H1 (cell line): Measurements from ENCODE around the gene SMIM20. TPM values are rescaled to one million over a fixed set of nuclear protein-coding genes. Genes with fewer than 3 reads are reported as not detected.

ENCODE experiments used
- CTCF ChIA-PET: fragments of 300-600 bp; sonication (Branson Sonifier 250); formaldehyde crosslinking; loops from one replicate; lab custom pipeline; 2021; ENCODE audit not compliant: partially characterized antibody; lab: Charles Lee
- POLR2A ChIA-PET: fragments of 300-600 bp; sonication (Branson Sonifier 250); formaldehyde crosslinking; loops from one replicate; lab custom pipeline; 2021; ENCODE audit warnings: inconsistent platforms; ENCODE audit not compliant: partially characterized antibody; lab: Charles Lee
- DNase-seq, 2 experiments: peaks; one replicate each; pipeline versions ENCODE4 v3.0.0 to v3.0.0-alpha.2; 2010 to 2022; ENCODE audit warnings: low spot score in 2 of 2, low read depth in 1 of 2, mixed read lengths in 1 of 2
- FAIRE-seq: peaks from 2 replicates; lab custom pipeline; 2011; peaks lifted over from hg19 to GRCh38; lab: Jason Lieb, UNC
- H2AFZ ChIP-seq: 2 replicates; pipeline ENCODE4 v1.8.1; 2012; ENCODE audit warnings: low read length, inconsistent platforms
- H2AK5ac ChIP-seq: 2 replicates; pipeline ENCODE4 v1.6.1; 2013; ENCODE audit warnings: low read depth, low read length
- H2BK120ac ChIP-seq: replicated peaks from 2 replicates; pipeline ENCODE3; 2013; ENCODE audit warnings: low read depth, low read length, inconsistent platforms
- H2BK12ac ChIP-seq: 2 replicates; pipeline ENCODE4 v1.6.1; 2013; ENCODE audit warnings: low read depth, low read length
- H2BK15ac ChIP-seq: 2 replicates; pipeline ENCODE4 v1.6.1; 2013; ENCODE audit warnings: low read length
- H2BK20ac ChIP-seq: 2 replicates; pipeline ENCODE4 v1.6.1; 2013; ENCODE audit warnings: low read length
- H2BK5ac ChIP-seq: 2 replicates; pipeline ENCODE4 v1.6.1; 2013; ENCODE audit warnings: low read depth, low read length
- H3K14ac ChIP-seq: 2 replicates; pipeline ENCODE4 v1.6.1; 2013; ENCODE audit warnings: inconsistent platforms; ENCODE audit not compliant: insufficient read length
- H3K18ac ChIP-seq: 2 replicates; pipeline ENCODE4 v1.6.1; 2013; ENCODE audit warnings: low read length; ENCODE audit errors: extremely low read depth
- H3K23ac ChIP-seq: 2 replicates; pipeline ENCODE4 v1.6.1; 2013; ENCODE audit warnings: inconsistent platforms; ENCODE audit not compliant: insufficient read length
- H3K23me2 ChIP-seq: 2 replicates; pipeline ENCODE4 v1.6.1; 2013; ENCODE audit warnings: low read depth, low read length
- H3K27ac ChIP-seq: 2 replicates; pipeline ENCODE4 v1.6.1; 2011; ENCODE audit warnings: low read depth, low read length, inconsistent platforms
- H3K27me3 ChIP-seq, 4 experiments: replicated peaks in 1 of 4; 1 replicate in 1 of 4; 2 replicates in 3 of 4; pipeline versions ENCODE4 v1.6.1 to v1.8.1; 2011 to 2013; ENCODE audit warnings: low read length in 3 of 4, mild to moderate bottlenecking in 3 of 4, inconsistent platforms in 2 of 4, mixed read lengths in 2 of 4, moderate library complexity in 1 of 4; ENCODE audit not compliant: control insufficient read depth in 3 of 4, insufficient read depth in 3 of 4; ENCODE audit errors: extremely low read depth in 1 of 4
- H3K36me3 ChIP-seq, 4 experiments: 2 replicates each; pipeline versions ENCODE4 v1.6.1 to v1.8.1; 2011 to 2013; ENCODE audit warnings: mild to moderate bottlenecking in 4 of 4, low read length in 3 of 4, moderate library complexity in 2 of 4, control low read depth in 1 of 4, inconsistent platforms in 1 of 4; ENCODE audit not compliant: insufficient read depth in 4 of 4, control insufficient read depth in 2 of 4
- H3K4ac ChIP-seq: replicated peaks from 2 replicates; pipeline ENCODE3; 2013; ENCODE audit warnings: low read length, low read depth, mixed read lengths, inconsistent platforms; ENCODE audit not compliant: insufficient read length
- H3K4me1 ChIP-seq, 4 experiments: replicated peaks in 1 of 4; 1 replicate in 1 of 4; 2 replicates in 3 of 4; pipeline versions ENCODE4 v1.6.1 to v1.8.1; 2011 to 2013; ENCODE audit warnings: low read length in 3 of 4, inconsistent platforms in 2 of 4, mixed read lengths in 1 of 4; ENCODE audit not compliant: insufficient read depth in 4 of 4, control insufficient read depth in 3 of 4
- H3K4me2 ChIP-seq, 2 experiments: 2 replicates each; pipeline versions ENCODE4 v1.6.1 to v1.8.1; 2011 to 2013; ENCODE audit warnings: low read depth in 2 of 2, low read length in 2 of 2, control low read depth in 1 of 2, inconsistent platforms in 1 of 2, mild to moderate bottlenecking in 1 of 2; ENCODE audit not compliant: insufficient read depth in 1 of 2
- H3K4me3 ChIP-seq, 4 experiments: fragments of 200-600, 300-600 bp in 1 of 4; sonication (generic), shearing (Covaris generic), sonication (Bioruptor Twin) in 1 of 4; 2 replicates each; pipeline versions ENCODE4 v1.5.1 to v1.8.1; 2011 to 2016; ENCODE audit warnings: low read length in 4 of 4, low read depth in 3 of 4, control low read depth in 2 of 4, inconsistent platforms in 2 of 4, mild to moderate bottlenecking in 2 of 4, mixed read lengths in 1 of 4, moderate library complexity in 1 of 4; ENCODE audit not compliant: insufficient read depth in 2 of 4; ENCODE audit errors: extremely low read depth in 1 of 4
- H3K56ac ChIP-seq: replicated peaks from 2 replicates; pipeline ENCODE3; 2013; ENCODE audit warnings: low read depth, mild to moderate bottlenecking, mixed read lengths, low read length, inconsistent platforms; ENCODE audit not compliant: insufficient read length
- H3K79me1 ChIP-seq: 2 replicates; pipeline ENCODE4 v1.6.1; 2013; ENCODE audit warnings: low read depth, low read length, control low read depth
- H3K79me2 ChIP-seq, 2 experiments: 2 replicates each; pipeline versions ENCODE4 v1.6.1 to v1.8.1; 2012 to 2013; ENCODE audit warnings: low read length in 2 of 2, mild to moderate bottlenecking in 2 of 2, inconsistent platforms in 1 of 2; ENCODE audit not compliant: insufficient read depth in 2 of 2, control insufficient read depth in 1 of 2
- H3K9ac ChIP-seq, 4 experiments: replicated peaks in 1 of 4; 1 replicate in 1 of 4; 2 replicates in 3 of 4; pipeline versions ENCODE4 v1.6.1 to v1.8.1; 2011 to 2013; ENCODE audit warnings: low read depth in 3 of 4, low read length in 3 of 4, control low read depth in 2 of 4, mild to moderate bottlenecking in 2 of 4, moderate library complexity in 2 of 4, inconsistent platforms in 1 of 4; ENCODE audit errors: extremely low read depth in 1 of 4
- H3K9me3 ChIP-seq, 2 experiments: 2 replicates each; pipeline versions ENCODE4 v1.6.1 to v1.8.1; 2012 to 2013; ENCODE audit warnings: mild to moderate bottlenecking in 2 of 2, moderate library complexity in 2 of 2, control low read depth in 1 of 2, inconsistent platforms in 1 of 2, low read depth in 1 of 2, low read length in 1 of 2, mixed read lengths in 1 of 2; ENCODE audit not compliant: insufficient read depth in 2 of 2
- H4K20me1 ChIP-seq, 2 experiments: replicated peaks in 1 of 2; 2 replicates each; pipeline versions ENCODE3 to v1.8.1; 2011 to 2013; ENCODE audit warnings: inconsistent platforms in 2 of 2, low read length in 2 of 2, mild to moderate bottlenecking in 1 of 2; ENCODE audit not compliant: insufficient read depth in 2 of 2, control insufficient read depth in 1 of 2
- H4K5ac ChIP-seq: 2 replicates; pipeline ENCODE4 v1.6.1; 2013; ENCODE audit warnings: low read length, low read depth, mixed read lengths, inconsistent platforms; ENCODE audit not compliant: insufficient read length
- H4K8ac ChIP-seq: 2 replicates; pipeline ENCODE4 v1.8.0; 2013; ENCODE audit warnings: mild to moderate bottlenecking, moderate library complexity, low read length, inconsistent platforms; ENCODE audit not compliant: insufficient read depth; ENCODE audit errors: extremely low read depth
- H4K91ac ChIP-seq: replicated peaks from 2 replicates; pipeline ENCODE3; 2013; ENCODE audit warnings: low read length, mixed read lengths, inconsistent platforms; ENCODE audit not compliant: insufficient read length
- POLR2A ChIP-seq, 2 experiments: IDR thresholded peaks; 1 replicate in 1 of 2; 2 replicates in 1 of 2; pipeline ENCODE4 v1.6.1; 2011; ENCODE audit warnings: low read depth in 2 of 2, low read length in 2 of 2, mild to moderate bottlenecking in 2 of 2; ENCODE audit errors: control extremely low read depth in 1 of 2
- SIRT6 ChIP-seq: IDR thresholded peaks from one replicate; pipeline ENCODE4 v1.7.1; 2012; ENCODE audit warnings: low read length, inconsistent platforms
- TBP ChIP-seq: IDR thresholded peaks from 2 replicates; pipeline ENCODE4 v1.6.1; 2011; ENCODE audit warnings: low read depth, low read length, improper control_type of control experiment
- WGBS, 2 experiments: shearing (Covaris generic) in 1 of 2; methylation state at CpG; one replicate each; pipeline versions ENCODE4 v1.1.6 to v1.1.7; 2013 to 2015; ENCODE audit warnings: low lambda C conversion rate in 2 of 2, mixed read lengths in 2 of 2, inconsistent platforms in 1 of 2, low coverage in 1 of 2, missing lambda C conversion rate in 1 of 2; ENCODE audit not compliant: insufficient replicate concordance in 2 of 2, insufficient coverage in 1 of 2, insufficient read length in 1 of 2; ENCODE audit errors: extremely low coverage in 1 of 2, missing lambda C conversion rate in 1 of 2; 5-methylcytosine and 5-hydroxymethylcytosine counted together
- polyA plus RNA-seq, 7 experiments: library from polyadenylated mRNA; depleted of rRNA in 3 of 7; stranded (reverse) in 5 of 7; unstranded in 2 of 7; fragments of >200 nt in 5 of 7; fragments of 200-250 nt in 2 of 7; gene quantifications; 1 replicate in 5 of 7; 2 replicates in 1 of 7; 4 replicates in 1 of 7; pipeline versions ENCODE4 v1.2.1 to v1.2.3, GENCODE V29; 2011 to 2013; ENCODE audit warnings: missing spikeins in 2 of 7, mixed read lengths in 2 of 7
- total RNA-seq: library from RNA; stranded (reverse); fragmentation: NEBNext Ultra II Directional; extraction: Animal tissue kit (Norgen Biotek cat#: 25700); gene quantifications from 2 replicates; pipeline ENCODE4 v1.2.1, GENCODE V29; 2021
- TF ChIP-seq, protein P1 (sequence below): IDR thresholded peaks from 2 replicates; pipeline ENCODE4 v1.6.1; 2011; ENCODE audit warnings: low read depth, mild to moderate bottlenecking, low read length; ENCODE audit not compliant: insufficient read depth

SMIM20 gene
- total and polyA plus RNA-seq, 2 of the 8 experiments (the other 6 are each of a cell fraction or from before 2014, with no cell fraction given) = 21.9 to 36.9 TPM

DNA sequence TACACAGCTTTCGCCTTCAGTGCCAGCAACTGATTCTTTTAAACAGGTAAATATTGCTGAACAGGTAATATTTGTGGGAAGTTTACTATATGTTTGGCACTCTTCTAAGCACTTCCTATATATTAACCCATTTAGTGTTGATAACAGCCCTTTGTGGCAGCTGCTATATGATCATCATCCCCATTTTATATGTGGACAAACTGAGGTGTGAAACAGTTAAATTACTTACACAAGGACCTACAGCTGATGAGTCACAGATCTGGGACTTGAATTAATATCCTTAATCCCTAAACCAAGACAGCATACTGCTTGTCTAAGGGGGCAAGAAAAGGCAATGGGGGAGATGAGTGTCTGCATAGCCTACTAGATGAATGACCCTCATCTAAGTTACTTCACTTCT lies 2.9 kb downstream of the SMIM20 start:
- Histone ChIP-seq H3K56ac (no peak overlapping the region), H2BK120ac (no peak overlapping the region), H3K4me3 (no peak overlapping the region), H3K14ac (no peak overlapping the region), H3K36me3 (no peaks in the 10 kb centered on the region), H3K23me2 (peaks cover 9% of the 10 kb centered on the region), H3K23ac (no peak overlapping the region), H3K79me1 (0 out of 2 replicates have a peak, but pooled peaks cover 2% of the 10 kb centered on the region), H3K9me3 (no peaks in the 10 kb centered on the region; a peak in 1 of 4 replicates), H4K20me1 (no peaks in the 10 kb centered on the region), H3K4me1 (peaks cover 3 to 7% (median 5%) of the 10 kb centered on the region in 4 experiments; a peak in 6 of 7 replicates), H2BK15ac (no peak overlapping the region), H2BK12ac (no peak overlapping the region), H4K91ac (no peak overlapping the region), H3K79me2 (peaks cover 0 to 7% of the 10 kb centered on the region in 2 experiments; a peak in 1 of 4 replicates), H3K27me3 (peaks cover 0 to 8% (median 4%) of the 10 kb centered on the region in 4 experiments; a peak in 3 of 7 replicates), H2AFZ (no peak overlapping the region), H2AK5ac (no peak overlapping the region), H3K18ac (no peak overlapping the region), H3K27ac (no peak overlapping the region), H4K5ac (no peak overlapping the region), H2BK20ac (no peak overlapping the region), H2BK5ac (no peak overlapping the region), H3K4ac (no peak overlapping the region), H3K4me2 (no peak overlapping the region), H3K9ac (no peak overlapping the region), H4K8ac (no peak overlapping the region)
- no peak for DNase-seq
- TF ChIP-seq TBP (no peak), SIRT6 (no peak), POLR2A (IDR thresholded peaks at IDR 0.05; ENCODE audit: control extremely low read depth in 1 of 2, low read depth in 2 of 2, low read length in 2 of 2) (no peak)
- TF ChIP-seq, protein P1, sequence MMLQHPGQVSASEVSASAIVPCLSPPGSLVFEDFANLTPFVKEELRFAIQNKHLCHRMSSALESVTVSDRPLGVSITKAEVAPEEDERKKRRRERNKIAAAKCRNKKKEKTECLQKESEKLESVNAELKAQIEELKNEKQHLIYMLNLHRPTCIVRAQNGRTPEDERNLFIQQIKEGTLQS = no peak
- no peak for FAIRE-seq
- ChIA-PET POLR2A (interaction anchor here (3.6 kb wide), 1 partner anchor 113 kb away, joined by 11 read pairs; no protein-coding TSS in a partner anchor), CTCF (interaction anchor here (0.6 to 2.9 kb wide), 4 partner anchors 9 to 93 kb away, joined by 4 to 9 read pairs (median 6); no protein-coding TSS in a partner anchor)
- 100% methylated on average over 1 of the region's 1 CpG; no CpG with 5 or more reads in 1 of the 2 experiments for WGBS, 2 experiments
